DND-41 (cell line): ENCODE data around the gene TMEM125.

ENCODE experiments used
- ATAC-seq: fragments of 200-7000 bp; cut with Tn5 transposase; 3 replicates; pipeline ENCODE4 v1.9.1; 2021; ENCODE audit warnings: low read depth; ENCODE audit not compliant: insufficient read depth
- DNase-seq: peaks from one replicate; pipeline ENCODE4 v3.0.0-alpha.2; 2020
- H2AFZ ChIP-seq: 2 replicates; pipeline ENCODE4 v1.6.0; 2012; ENCODE audit warnings: low read depth, low read length
- H3K27ac ChIP-seq: 2 replicates; pipeline ENCODE4 v1.5.1; 2012; ENCODE audit warnings: low read length, inconsistent platforms
- H3K27me3 ChIP-seq: fragments of 200-600 bp; sonication (generic); 2 replicates; pipeline ENCODE4 v1.6.0; 2012; ENCODE audit warnings: low read length, mild to moderate bottlenecking, inconsistent platforms; ENCODE audit not compliant: insufficient read depth, poor library complexity
- H3K36me3 ChIP-seq: 2 replicates; pipeline ENCODE4 v1.5.1; 2012; ENCODE audit warnings: low read length, inconsistent platforms; ENCODE audit not compliant: insufficient read depth
- H3K4me1 ChIP-seq: 2 replicates; pipeline ENCODE4 v1.5.1; 2012; ENCODE audit warnings: mild to moderate bottlenecking, low read length; ENCODE audit not compliant: insufficient read depth
- H3K4me2 ChIP-seq: 2 replicates; pipeline ENCODE4 v1.6.0; 2012; ENCODE audit warnings: mild to moderate bottlenecking, moderate library complexity, low read length, inconsistent platforms; ENCODE audit not compliant: insufficient read depth
- H3K4me3 ChIP-seq, 2 experiments: fragments of 200-600 bp in 1 of 2; shearing (Covaris generic) in 1 of 2; 2 replicates each; pipeline ENCODE4 v1.5.1; 2012 to 2016; ENCODE audit warnings: inconsistent platforms in 2 of 2, low read length in 2 of 2, mild to moderate bottlenecking in 2 of 2, low read depth in 1 of 2, moderate library complexity in 1 of 2
- H3K79me2 ChIP-seq: 2 replicates; pipeline ENCODE4 v1.6.0; 2012; ENCODE audit warnings: low read length, inconsistent platforms; ENCODE audit not compliant: insufficient read depth
- H3K9ac ChIP-seq: 2 replicates; pipeline ENCODE4 v1.6.0; 2012; ENCODE audit warnings: low read depth, mild to moderate bottlenecking, inconsistent platforms, low read length, moderate library complexity
- H3K9me3 ChIP-seq: 2 replicates; pipeline ENCODE4 v1.5.1; 2012; ENCODE audit warnings: low read length, moderate library complexity, mild to moderate bottlenecking, inconsistent platforms; ENCODE audit not compliant: insufficient read depth, severe bottlenecking
- H4K20me1 ChIP-seq: 2 replicates; pipeline ENCODE4 v1.6.0; 2012; ENCODE audit warnings: low read length; ENCODE audit not compliant: insufficient read depth
- EZH2 ChIP-seq: IDR thresholded peaks from 3 replicates; pipeline ENCODE4 v1.6.1; 2012; ENCODE audit warnings: borderline replicate concordance, low read depth, mild to moderate bottlenecking, moderate library complexity, low read length, inconsistent platforms; ENCODE audit not compliant: severe bottlenecking
- TF ChIP-seq, protein P1 (sequence below): IDR thresholded peaks from 2 replicates; pipeline ENCODE4 v1.5.1; 2012; ENCODE audit warnings: borderline replicate concordance, low read length, moderate library complexity, mild to moderate bottlenecking; ENCODE audit not compliant: poor library complexity, severe bottlenecking; ENCODE audit errors: extremely low read depth

Gene TMEM125

DNA sequence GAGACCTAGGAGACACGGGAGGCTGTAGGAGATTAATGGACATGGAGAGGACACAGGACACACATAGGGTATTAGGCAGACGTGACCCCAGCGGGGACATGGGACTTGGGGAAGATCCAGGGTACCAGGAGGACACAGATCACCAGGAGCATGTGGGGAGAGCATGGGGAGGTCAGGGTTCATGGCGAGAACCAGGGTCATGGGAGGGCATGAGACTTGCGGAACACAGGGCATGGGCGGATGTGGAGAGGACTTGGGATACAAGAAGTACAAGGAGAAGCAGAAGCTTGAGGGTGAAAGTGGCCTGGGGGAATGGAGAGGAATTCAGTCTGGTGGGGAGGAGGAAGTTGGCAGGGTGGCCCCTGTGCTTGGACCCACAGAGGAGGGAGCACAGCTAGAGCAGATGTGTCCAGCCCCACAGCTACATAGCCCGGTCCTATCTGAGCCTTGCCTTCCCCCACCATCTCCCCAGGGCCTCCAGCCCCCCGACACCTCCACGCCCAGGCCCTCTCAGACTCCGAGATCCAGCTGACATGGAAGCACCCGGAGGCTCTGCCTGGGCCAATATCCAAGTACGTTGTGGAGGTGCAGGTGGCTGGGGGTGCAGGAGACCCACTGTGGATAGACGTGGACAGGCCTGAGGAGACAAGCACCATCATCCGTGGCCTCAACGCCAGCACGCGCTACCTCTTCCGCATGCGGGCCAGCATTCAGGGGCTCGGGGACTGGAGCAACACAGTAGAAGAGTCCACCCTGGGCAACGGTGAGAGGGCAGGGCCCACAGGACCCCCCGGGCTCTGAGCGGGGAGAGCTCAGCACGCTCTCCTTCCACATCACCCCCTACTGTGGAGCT is 43.1 kb downstream of the TMEM125 start:
- no peak overlapping the region for H3K4me3 ChIP-seq
- no peaks in the 10 kb centered on the region for H3K36me3 ChIP-seq
- no peak for TF ChIP-seq EZH2
- H2AFZ ChIP-seq, result no peak overlapping the region
- H3K4me1 ChIP-seq, result no peaks in the 10 kb centered on the region
- no peak overlapping the region for H3K27ac ChIP-seq
- H3K9ac ChIP-seq, result no peak overlapping the region
- no peaks in the 10 kb centered on the region for H3K27me3 ChIP-seq
- no peaks in the 10 kb centered on the region for H3K9me3 ChIP-seq
- H3K4me2 ChIP-seq, result no peak overlapping the region
- no peaks in the 10 kb centered on the region for H3K79me2 ChIP-seq
- DNase-seq (no peak), ATAC-seq (no peak)
- no peaks in the 10 kb centered on the region for H4K20me1 ChIP-seq

DNA sequence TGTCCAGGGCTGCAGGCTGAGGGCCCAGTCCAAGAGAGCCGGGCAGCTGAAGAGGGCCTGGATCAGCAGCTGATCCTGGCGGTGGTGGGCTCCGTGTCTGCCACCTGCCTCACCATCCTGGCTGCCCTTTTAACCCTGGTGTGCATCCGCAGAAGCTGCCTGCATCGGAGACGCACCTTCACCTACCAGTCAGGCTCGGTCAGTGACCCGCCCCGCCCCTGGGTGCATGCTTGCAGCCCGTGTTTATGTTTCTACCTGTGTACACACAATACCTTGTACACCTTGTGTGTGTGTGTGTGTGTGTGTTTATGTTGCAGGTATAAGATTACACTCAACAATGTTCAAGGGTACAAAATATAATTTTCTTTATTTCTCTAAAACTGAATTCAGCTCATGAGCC is 44.0 kb downstream of the TMEM125 start:
- H3K79me2 ChIP-seq, result no peaks in the 10 kb centered on the region

DNA sequence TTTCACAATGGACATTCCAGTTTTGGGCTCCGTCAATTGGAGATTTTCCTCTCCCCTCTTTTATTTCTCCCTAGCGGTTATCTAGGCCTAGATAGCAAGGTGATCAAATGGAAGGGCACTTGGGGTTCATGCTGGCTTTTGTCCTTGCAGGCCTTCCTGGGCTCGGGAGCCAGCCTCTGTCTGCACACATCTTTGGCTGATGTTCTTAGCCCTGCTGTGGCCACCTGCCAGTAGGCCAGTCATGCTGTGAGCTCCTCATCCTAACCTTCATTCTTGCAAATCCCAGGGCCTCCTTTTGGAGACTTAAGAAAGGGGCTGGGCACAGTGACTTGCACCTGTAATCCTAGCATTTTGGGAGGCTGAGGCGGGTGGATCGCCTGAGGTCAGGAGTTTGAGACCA is 44.5 kb downstream of the TMEM125 start:
- no peaks in the 10 kb centered on the region for H3K9me3 ChIP-seq
- no peak overlapping the region for H3K4me3 ChIP-seq
- H3K4me1 ChIP-seq, result no peaks in the 10 kb centered on the region
- H3K4me2 ChIP-seq, result no peak overlapping the region
- no peak for TF ChIP-seq EZH2
- TF ChIP-seq, protein P1, sequence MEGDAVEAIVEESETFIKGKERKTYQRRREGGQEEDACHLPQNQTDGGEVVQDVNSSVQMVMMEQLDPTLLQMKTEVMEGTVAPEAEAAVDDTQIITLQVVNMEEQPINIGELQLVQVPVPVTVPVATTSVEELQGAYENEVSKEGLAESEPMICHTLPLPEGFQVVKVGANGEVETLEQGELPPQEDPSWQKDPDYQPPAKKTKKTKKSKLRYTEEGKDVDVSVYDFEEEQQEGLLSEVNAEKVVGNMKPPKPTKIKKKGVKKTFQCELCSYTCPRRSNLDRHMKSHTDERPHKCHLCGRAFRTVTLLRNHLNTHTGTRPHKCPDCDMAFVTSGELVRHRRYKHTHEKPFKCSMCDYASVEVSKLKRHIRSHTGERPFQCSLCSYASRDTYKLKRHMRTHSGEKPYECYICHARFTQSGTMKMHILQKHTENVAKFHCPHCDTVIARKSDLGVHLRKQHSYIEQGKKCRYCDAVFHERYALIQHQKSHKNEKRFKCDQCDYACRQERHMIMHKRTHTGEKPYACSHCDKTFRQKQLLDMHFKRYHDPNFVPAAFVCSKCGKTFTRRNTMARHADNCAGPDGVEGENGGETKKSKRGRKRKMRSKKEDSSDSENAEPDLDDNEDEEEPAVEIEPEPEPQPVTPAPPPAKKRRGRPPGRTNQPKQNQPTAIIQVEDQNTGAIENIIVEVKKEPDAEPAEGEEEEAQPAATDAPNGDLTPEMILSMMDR, result no peak
- no peak for DNase-seq
- H3K9ac ChIP-seq, result no peak overlapping the region
- no peak for ATAC-seq
- H3K27me3 ChIP-seq, result no peaks in the 10 kb centered on the region
- no peak overlapping the region for H2AFZ ChIP-seq
- no peak overlapping the region for H3K27ac ChIP-seq
- H3K79me2 ChIP-seq, result no peaks in the 10 kb centered on the region
- H3K36me3 ChIP-seq, result no peaks in the 10 kb centered on the region
- H4K20me1 ChIP-seq, result no peaks in the 10 kb centered on the region

More for the DNA sequence above, 44.0 kb downstream of the TMEM125 start:
- Histone ChIP-seq H3K9me3 (no peaks in the 10 kb centered on the region), H3K4me3 (no peak overlapping the region), H2AFZ (no peak overlapping the region), H4K20me1 (no peaks in the 10 kb centered on the region), H3K36me3 (no peaks in the 10 kb centered on the region), H3K4me2 (no peak overlapping the region), H3K4me1 (no peaks in the 10 kb centered on the region), H3K27ac (no peak overlapping the region), H3K9ac (no peak overlapping the region), H3K27me3 (no peaks in the 10 kb centered on the region)
- no peak for DNase-seq
- no peak for ATAC-seq
- no peak for TF ChIP-seq EZH2
- TF ChIP-seq, protein P1, result no peak

DNA sequence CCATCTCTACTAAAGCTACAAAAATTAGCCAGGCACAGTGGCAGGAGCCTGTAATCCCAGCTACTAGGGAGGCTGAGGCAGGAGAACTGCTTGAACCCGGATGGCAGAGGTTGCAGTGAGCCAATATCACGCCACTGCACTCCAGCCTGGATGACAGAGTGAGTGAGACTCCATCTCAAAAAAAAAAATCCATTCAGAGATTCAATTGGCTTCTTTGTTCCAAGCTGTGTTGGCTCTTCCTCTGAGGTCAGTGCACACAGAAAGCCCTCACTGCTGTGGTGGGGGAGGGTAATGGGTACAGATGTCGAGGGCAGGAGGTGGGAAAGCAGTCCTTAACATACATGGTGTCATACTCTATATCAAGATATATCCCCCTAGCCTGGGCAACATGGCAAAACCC is 45.7 kb downstream of the TMEM125 start:
- no peak overlapping the region for H3K9ac ChIP-seq
- H3K4me3 ChIP-seq, result no peak overlapping the region
- no peaks in the 10 kb centered on the region for H3K4me1 ChIP-seq
- H3K36me3 ChIP-seq, result no peaks in the 10 kb centered on the region
- H3K27ac ChIP-seq, result no peak overlapping the region
- no peak for ATAC-seq
- H3K9me3 ChIP-seq, result no peaks in the 10 kb centered on the region
- no peaks in the 10 kb centered on the region for H4K20me1 ChIP-seq
- TF ChIP-seq, protein P1, result no peak
- TF ChIP-seq EZH2, result no peak
- DNase-seq, result no peak
- H3K27me3 ChIP-seq, result no peaks in the 10 kb centered on the region
- H3K4me2 ChIP-seq, result no peak overlapping the region
- H2AFZ ChIP-seq, result no peak overlapping the region
- H3K79me2 ChIP-seq, result no peaks in the 10 kb centered on the region
